Left forelimb (tissue), 1 donor: ENCODE data around the gene HK3.

Experiments
- DNase-seq: peaks from one replicate; pipeline ENCODE4 v3.0.0-alpha.2; 2018; ENCODE audit warnings: low spot score

The HK3 gene, protein sequence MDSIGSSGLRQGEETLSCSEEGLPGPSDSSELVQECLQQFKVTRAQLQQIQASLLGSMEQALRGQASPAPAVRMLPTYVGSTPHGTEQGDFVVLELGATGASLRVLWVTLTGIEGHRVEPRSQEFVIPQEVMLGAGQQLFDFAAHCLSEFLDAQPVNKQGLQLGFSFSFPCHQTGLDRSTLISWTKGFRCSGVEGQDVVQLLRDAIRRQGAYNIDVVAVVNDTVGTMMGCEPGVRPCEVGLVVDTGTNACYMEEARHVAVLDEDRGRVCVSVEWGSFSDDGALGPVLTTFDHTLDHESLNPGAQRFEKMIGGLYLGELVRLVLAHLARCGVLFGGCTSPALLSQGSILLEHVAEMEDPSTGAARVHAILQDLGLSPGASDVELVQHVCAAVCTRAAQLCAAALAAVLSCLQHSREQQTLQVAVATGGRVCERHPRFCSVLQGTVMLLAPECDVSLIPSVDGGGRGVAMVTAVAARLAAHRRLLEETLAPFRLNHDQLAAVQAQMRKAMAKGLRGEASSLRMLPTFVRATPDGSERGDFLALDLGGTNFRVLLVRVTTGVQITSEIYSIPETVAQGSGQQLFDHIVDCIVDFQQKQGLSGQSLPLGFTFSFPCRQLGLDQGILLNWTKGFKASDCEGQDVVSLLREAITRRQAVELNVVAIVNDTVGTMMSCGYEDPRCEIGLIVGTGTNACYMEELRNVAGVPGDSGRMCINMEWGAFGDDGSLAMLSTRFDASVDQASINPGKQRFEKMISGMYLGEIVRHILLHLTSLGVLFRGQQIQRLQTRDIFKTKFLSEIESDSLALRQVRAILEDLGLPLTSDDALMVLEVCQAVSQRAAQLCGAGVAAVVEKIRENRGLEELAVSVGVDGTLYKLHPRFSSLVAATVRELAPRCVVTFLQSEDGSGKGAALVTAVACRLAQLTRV

DNA sequence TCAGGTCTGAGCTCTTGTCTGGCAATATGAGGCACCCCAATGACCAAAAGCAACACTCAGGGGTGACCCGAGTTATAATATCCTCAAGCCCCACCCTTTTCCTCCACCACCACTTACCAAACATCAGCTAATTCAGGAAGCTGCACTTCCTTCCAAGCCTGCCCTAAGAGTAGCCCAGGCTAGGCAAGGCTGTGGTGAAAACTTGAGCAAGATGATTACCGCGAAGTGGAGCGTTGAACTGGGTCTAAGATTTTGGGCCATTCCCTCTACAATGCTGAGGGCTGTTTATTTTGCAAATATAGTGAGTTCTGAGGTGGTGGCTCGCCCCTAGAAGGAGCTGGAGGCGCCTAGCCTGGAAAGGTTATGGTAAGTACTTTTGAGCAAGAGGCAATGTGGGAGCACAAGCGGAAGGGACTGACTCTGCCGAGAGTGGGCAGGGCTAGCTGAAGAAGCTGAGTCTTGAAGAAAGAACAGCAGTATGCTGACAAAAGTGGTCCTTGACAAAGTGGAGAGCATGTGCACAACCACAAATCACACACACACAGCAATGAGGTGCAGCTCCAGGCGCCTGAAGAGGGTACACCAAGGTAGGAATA lies at the start of gene HK3:
Gene HK3, minus strand, starts transcription at position 51 of the 596 bp plus-strand sequence. CDS start 3,187 bp downstream, outside the sequence.
- no peak for DNase-seq

DNA sequence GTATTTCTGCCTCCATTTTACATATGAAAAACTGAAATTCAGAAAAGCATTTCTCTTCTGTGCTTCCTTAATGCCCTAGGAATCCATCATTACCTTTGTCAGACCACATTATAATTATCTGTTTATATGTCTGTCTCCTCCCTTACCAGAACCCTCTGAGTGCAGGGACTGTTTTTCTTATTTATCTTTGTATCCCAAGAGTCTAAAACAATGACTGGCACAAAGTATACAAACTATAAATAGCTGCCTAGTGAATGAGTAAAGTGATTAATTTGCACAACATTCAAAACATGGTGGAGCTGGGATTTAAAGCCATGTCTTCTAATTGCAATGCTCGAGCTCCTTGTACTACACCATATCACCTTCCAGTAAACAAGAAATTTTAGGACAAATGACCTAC lies 49.3 kb upstream of the HK3 start:
- no peak for DNase-seq

DNA sequence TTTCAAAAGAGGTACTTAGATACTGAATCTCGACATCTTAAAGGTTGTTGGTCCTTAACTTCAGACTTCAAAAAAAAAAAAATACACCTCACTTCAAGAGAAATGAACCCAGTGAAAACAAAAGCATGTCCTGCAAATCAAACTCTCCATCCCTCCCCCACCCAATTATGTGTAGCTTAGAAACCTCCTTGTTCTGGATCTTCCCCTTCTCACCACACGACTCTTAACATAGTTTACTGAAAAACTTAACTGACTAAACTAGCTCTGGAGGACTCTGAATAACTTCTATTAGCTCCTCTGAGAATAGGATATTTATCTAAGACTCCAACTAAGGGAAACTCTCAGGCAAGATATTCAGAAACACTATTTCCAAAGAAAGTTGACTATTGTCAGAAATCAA lies 48.7 kb upstream of the HK3 start:
- DNase-seq: no peak

DNA sequence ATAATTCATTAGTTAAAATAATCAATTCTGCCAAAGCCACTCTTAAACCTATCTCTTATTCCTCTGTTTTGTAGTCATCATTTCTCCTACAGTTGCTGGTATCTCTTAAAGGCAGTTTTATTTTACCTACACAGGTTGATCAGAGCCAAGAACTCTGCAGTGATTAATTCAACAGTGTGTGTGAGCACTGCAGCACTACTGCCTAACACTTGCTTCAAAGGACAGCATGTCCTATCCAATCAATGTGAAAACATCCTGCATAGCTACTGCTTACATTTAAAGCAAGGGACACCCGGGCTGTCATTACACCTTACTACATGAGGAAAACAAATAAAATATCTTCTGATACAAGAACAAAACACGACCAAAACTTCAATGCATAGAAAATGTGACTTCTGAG lies 45.1 kb upstream of the HK3 start:
- no peak for DNase-seq

DNA sequence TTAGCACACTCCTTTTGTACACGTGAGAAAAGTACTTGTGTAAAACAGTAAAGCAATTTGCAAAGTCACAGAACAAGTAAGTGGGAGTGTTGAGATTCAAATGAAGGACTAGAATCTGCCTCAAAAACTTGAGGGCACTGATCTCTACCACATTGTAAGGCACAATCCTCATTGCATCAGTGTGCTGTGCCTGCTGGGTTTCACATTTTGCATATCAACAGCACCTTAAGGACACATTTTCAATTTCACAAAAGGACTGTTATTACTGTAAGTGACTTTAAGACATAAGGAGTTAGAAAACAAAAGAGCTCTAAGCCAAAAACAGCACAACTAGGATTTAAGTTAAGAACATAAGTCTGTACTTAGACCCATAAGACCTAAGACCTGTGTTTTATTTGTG lies 44.7 kb upstream of the HK3 start:
- no peak for DNase-seq

DNA sequence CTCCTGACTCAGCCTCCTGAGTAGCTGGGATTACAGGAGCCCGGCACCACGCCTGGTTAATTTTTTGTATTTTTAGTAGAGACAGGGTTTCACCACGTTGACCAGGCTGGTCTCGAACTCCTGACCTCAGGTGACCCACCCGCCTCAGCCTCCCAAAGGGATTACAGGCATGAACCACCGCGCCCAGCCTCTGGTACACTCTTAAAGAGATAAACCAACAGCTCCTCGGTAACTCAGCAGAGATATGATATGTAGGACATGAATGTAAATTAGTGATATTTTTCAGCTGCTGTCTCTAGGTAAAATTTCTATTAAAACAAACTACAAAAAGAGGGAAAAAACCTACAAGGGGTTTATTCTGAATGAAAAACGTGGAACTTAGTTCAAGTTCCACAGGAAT lies 42.8 kb upstream of the HK3 start:
- DNase-seq: no peak

DNA sequence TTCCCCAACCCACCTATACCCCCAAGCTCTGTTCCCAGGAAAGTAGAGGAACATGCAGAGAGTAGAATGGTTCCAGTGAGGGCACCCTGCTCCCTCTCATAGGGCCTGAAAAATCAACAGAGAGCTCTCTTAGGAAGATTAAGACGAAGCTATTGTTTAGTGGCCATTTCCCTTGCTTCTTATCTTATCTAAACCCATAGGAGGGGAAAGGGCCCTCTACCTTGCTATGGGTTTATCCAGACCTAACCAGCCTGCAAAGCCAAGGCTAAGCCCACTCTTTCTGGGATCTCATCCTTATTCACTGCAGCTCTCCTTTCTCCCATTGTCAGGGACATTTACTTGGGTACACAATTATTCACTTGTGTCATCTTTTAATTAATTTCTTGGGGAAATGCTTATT lies 39.3 kb upstream of the HK3 start:
- no peak for DNase-seq

DNA sequence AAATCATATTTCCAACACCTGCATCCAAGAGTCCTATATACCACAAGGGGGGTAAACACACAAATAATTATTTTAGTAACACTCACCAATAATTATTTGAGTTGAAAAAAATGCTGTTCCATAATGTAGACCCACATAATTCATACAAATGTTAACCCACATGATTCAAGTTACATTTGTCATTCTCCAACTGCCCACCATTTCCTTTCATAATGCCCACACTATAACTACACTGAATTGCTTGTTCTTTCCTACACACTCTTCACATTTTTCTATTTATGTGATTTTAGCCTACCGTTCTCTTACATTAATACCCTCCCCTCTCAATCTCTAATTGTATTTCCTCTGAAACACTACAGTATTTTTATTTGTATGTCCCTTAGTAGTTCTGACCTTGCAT lies 35.9 kb upstream of the HK3 start:
- no peak for DNase-seq

DNA sequence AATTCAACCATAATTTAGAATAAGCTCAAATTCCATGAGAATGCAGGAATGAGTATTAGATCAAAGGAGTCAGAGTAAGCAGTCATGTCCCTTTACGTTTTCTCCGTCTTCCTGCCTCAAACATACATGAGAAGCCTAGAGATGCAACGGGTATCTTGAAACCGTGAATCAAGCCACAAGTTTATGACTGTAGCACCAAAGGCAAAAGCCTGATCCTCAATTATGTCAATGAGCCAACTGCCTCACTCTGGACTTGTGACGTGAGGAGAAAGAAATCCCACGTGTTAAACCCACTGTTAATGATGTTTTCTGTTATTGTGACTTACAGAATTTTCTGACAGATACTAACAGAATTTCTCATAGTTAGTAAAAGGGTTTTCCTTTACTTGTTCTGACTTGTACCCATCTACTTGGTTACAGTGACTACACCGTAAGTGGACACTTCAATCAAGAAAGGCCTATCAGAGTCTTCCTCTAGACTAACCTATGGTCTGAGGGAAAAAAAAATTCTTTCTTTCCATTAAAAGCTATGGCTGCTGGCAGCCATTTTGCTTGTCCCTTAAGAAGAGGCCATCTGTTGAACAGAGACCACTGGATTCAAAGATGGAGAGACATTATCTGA lies 35.3 kb upstream of the HK3 start:
- no peak for DNase-seq

DNA sequence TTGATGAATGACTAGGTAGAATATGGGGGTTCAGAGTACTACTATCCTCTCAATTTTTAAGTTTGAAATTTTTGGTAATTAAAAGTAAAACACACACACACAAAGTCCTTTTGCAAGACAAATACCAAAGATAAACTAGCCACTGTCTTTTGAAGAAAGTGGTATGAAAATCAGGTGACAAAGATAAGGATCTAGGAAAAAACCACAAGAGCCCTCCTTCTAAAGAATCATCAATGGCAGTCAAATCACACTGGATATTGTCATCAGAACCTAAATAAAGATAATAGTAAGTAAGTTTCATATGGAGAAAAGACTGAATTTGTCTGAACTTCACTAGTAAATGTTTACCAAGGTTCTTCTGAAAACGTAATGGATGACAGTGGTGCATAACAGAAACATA lies 30.5 kb upstream of the HK3 start:
- DNase-seq: no peak

DNA sequence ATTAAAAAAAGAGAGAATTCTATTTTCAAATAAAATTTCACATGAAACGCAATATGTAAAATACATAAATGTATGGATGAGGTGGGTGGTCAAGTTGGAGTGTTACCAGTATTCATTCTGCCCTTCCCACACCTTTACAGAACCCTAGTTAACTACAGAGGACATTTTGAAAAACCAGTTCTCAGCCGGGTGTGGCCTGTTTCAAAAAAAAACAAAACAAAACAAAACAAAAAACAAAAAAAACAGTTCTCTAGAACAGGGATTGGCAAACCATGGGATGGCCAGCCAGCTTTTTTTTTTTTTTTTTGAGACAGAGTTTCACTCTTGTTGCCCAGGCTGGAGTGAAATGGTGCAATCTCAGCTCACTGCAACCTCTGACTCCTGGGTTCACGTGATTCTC lies 28.4 kb upstream of the HK3 start:
- DNase-seq: no peak

DNA sequence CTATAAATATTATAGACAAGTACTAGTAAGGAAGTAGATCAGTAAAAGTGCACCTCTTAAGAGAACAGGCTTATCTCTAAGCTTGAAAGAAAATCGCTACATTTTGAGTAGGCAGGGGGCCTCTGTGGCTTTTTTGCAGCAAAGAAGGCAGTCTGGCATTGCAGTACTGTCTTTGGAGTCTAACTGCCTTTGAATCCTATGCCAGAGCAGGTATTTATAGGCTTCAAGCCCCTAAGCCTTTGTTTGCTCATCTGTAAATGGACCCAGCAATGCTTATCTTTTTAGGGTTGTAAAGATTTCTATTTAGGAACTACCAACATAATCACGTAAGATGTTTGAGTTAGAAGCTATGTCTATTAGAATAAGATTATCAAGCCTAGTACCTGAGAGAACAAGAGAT lies 23.7 kb upstream of the HK3 start:
- no peak for DNase-seq

DNA sequence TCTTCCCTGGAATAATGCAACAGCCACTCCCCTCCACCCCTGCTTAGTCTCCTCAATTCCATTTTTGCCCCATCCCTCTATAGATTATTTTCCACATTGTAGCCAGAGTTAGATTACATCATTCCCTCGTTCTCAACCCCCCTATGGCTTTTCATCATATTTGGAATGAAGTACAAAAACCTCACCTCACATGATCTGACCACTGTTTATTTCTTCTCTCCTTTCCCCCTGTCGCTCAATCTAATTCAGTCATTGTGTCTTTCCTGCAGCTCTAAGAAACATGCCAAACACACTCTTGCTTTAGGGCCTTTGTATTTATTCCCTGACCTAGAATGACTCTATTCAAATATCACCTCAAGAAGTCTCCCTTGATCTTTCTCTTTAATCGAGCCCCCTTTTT lies 22.6 kb upstream of the HK3 start:
- no peak for DNase-seq

DNA sequence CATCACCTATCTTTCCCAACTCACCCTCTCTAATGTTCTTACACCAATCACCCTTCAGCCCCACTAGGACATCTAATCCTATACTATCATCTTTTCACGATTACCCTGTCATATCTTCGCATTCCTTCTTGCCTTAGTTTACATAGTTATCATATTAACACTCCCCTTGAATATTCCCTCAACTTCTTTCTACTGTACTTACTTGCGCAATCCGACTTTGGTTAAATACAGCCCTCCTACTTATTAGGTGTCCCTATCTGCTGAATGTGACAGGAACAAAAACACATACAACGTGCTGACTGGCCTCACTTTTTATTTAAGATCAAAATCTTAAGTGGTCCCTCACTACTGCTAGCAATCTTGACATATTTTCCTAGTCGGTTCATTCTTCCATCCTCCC lies 19.5 kb upstream of the HK3 start:
- no peak for DNase-seq

DNA sequence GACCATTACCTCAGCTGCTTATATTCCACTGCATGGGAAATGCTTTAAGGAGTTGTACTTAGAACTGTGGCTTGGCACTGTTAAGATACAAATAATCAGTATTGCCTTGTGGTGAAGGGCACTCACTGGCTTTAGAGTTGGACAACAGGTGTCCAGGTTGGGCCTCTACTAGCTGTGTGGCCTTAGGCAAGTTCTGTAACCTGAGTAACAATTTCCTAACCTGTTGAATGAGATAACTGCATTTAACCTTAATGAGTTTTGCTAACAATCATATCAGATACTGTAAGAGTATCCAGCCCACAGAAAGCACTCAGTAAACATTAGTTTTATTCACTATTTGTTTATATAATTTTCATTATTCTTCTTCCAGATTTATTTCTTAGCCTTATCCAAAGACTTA lies 17.2 kb upstream of the HK3 start:
- DNase-seq: no peak

DNA sequence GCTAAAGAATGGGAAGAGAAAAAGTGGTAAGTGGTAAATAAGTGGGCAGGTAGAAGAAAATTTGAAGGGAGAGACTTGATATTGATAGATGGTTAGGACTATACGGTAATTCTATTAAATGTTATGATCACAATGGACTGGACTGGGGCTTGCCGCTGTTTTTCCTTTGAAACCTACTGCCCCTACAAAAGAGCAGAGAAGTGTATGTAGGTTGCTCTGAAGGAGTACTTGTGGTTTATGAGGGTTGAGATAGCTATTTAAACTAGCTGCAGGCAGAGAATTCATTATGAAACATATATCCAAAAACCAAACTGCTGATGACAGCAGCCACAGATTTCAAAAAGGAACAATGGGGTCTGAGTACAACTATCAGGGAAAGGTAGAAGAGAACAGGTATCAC lies 16.8 kb upstream of the HK3 start:
- DNase-seq: no peak

DNA sequence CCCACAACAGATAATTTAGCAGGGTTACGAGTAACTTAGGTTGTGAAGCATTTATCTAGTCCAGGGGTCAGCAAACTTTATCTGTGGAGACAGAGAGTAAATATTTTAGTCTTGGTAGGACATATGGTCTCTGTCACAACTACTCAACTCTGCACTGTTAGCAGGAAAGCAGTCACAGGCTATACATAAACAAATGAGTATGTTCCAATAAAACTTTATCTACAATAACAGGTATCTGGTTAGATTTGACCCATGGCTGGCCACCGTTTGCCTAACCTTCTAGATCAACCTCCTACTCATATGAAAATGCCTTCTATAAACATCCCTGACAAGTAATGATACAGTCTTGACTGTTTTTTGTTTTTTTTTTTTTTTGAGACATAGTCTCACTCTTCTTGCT lies 13.0 kb upstream of the HK3 start:
- DNase-seq: no peak

DNA sequence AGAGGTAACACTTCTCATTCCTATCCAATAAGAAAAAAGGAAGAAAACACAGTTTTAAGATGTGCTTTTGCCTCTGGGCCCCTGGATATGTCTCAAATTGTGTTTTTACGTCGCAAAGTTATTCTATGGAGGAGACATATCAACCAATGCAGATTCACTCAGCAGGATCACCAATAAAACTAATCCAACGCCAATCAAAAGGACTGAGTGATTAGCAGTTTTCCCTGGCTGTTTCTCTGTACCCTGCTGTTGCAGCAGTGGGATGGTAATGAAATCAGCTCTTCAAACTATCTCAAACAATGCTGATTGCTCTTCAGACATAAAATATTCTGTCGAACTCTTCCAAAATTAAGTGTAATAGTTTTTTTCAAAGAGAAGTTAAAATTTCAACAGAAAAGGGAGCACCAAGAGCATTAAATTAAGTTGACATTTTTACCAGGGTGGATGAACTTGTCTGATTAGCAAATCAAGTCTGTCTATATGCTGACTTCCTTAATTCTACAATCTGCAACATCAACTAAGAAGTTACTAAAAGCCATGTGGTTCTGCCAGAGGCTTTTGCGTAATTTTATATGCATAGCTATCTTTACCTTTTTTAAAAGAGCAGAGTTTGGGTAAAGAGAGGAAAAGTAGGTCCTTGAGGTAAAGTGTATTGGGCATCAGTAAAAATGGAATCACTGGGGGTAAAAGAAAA lies 9.7 kb upstream of the HK3 start:
- DNase-seq: no peak

DNA sequence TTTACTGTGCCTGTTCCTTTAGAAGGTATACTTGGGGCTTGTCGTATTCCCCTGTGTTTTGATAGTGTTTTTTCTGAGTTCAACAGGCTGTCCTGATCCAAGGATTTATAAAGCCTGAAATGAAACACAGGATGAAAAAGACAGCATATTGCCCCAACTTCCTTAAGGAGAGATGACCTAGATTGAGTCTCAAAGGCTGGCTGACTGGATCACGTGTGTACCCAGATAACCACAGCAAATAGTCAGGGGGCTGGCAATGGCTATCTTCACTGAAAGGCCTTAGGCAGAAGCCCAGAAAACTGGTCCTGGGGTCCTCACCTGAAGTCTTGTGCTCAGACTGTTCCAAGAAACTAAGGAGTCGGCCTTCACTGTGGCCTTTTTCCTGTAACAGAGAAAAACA lies 7.7 kb upstream of the HK3 start:
- no peak for DNase-seq

DNA sequence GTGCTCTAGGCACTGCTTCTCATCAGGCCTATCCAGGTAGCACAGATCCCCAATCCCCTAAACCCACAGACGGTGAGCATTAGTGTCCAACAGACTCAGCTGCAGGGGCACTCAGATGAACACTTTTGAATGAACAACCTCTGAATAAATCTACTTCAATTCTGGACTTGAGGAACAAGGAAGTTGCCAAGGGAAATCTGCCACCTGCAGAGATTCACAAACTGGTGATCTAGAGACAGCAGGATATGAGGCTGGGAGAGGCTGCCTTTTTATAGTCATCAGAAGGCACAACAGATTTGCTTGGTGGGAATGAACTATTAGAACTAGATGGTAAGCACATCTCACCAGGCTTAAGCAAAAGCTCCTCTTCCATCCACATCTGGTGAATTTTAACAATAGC lies 7.0 kb upstream of the HK3 start:
- no peak for DNase-seq

DNA sequence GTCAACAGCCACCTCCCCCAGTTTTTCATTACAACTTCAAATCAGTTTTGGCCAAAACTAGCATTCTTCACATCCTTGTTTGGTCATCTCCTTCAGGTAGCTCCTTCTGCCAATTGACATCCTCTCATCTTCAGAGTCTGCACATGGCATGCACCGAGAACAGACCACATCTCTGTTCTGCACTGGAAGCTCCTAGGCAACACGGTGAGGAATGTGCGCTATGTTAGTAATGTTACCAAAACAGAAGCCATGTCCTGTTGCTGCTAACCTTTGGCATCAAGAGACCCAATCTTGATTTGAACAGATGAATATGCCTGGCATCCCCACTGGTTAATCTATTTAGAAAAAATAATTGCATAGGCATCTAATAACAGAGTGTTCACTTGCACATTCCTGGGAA lies 5.1 kb upstream of the HK3 start:
- no peak for DNase-seq
